Fibroblast of the aortic adventitia (primary cell): ENCODE measurements around the gene GNPTAB. TPM values are rescaled to one million over a fixed set of nuclear protein-coding genes. Genes with fewer than 3 reads are reported as not detected.

Experiments
- DNase-seq: peaks from one replicate; pipeline ENCODE4 v3.0.0-alpha.2; 2010; ENCODE audit warnings: low read depth
- H3K4me3 ChIP-seq: 2 replicates; pipeline ENCODE4 v1.5.1; 2011; ENCODE audit warnings: low read depth, mild to moderate bottlenecking, control low read depth, low read length, moderate library complexity
- CTCF ChIP-seq: IDR thresholded peaks from 2 replicates; pipeline ENCODE4 v1.5.1; 2011; ENCODE audit warnings: mild to moderate bottlenecking, low read length, control low read depth, inconsistent platforms; ENCODE audit not compliant: insufficient read depth
- total RNA-seq: library from RNA; depleted of rRNA; stranded (reverse); fragments of >200 nt; gene quantifications from 2 replicates; pipeline ENCODE4 v1.2.3, GENCODE V29; 2012; ENCODE audit warnings: low replicate concordance

Gene GNPTAB
- total RNA-seq, 1 donor, result 31.5 TPM

- no peak for DNase-seq
- no peak for TF ChIP-seq CTCF
- no peak overlapping the region for H3K4me3 ChIP-seq
Measured at GRCh38 chr12:101713930-101714329, 116.8 kb downstream of the GNPTAB start.

GRCh38 chr12:101713059-101713682, 117.6 kb downstream of the GNPTAB start:
- DNase-seq, result peak; percentile 4
- no peak overlapping the region for H3K4me3 ChIP-seq
- no peak for TF ChIP-seq CTCF

- no peak overlapping the region for H3K4me3 ChIP-seq
- no peak for DNase-seq
- TF ChIP-seq CTCF, result no peak
Measured at GRCh38 chr12:101710288-101710687, 120.5 kb downstream of the GNPTAB start.

GRCh38 chr12:101707131-101707782, 123.5 kb downstream of the GNPTAB start:
- peak; percentile 42 for DNase-seq
- TF ChIP-seq CTCF, result no peak
- H3K4me3 ChIP-seq, result no peak overlapping the region

- TF ChIP-seq CTCF, result no peak
- no peak for DNase-seq
- no peak overlapping the region for H3K4me3 ChIP-seq
Measured at GRCh38 chr12:101706403-101706802, 124.4 kb downstream of the GNPTAB start.

GRCh38 chr12:101703487-101703886, 127.3 kb downstream of the GNPTAB start:
- no peak for DNase-seq
- TF ChIP-seq CTCF, result no peak
- no peak overlapping the region for H3K4me3 ChIP-seq
